Naive B cell (primary cell): Measurements from ENCODE around the gene EFHB. TPM values are rescaled to one million over a fixed set of nuclear protein-coding genes. Genes with fewer than 3 reads are reported as not detected.
"Not testable (repeated sequence)": the region's sequence is repeated elsewhere in the genome, so short reads cannot be mapped to it uniquely, and the experiment has no call there.

ENCODE experiments used
- ATAC-seq, 2 donors: fragments of 150-1000 bp; cut with Tn5 transposase; 2 replicates each; pipeline ENCODE4 v1.10.0; 2021; ENCODE audit warnings: low read depth in 2 of 2, mild to moderate bottlenecking in 2 of 2, moderate library complexity in 2 of 2
- DNase-seq: peaks from one replicate; pipeline ENCODE4 v3.0.0; 2022
- H3K27ac Mint-ChIP-seq, 6 donors: one replicate each; pipeline ENCODE4 v1.8.0; 2020 to 2022; ENCODE audit warnings: mild to moderate bottlenecking in 6 of 6, mixed read lengths in 6 of 6, moderate library complexity in 5 of 6, inconsistent platforms in 2 of 6
- H3K27me3 Mint-ChIP-seq, 3 donors: one replicate each; pipeline ENCODE4 v1.8.0; 2021 to 2022; ENCODE audit warnings: mixed read lengths in 3 of 3, mild to moderate bottlenecking in 1 of 3
- H3K36me3 Mint-ChIP-seq, 2 donors: one replicate each; pipeline ENCODE4 v1.8.0; 2020 to 2022; ENCODE audit warnings: mixed read lengths in 2 of 2, inconsistent platforms in 1 of 2, mild to moderate bottlenecking in 1 of 2
- H3K4me1 Mint-ChIP-seq, 3 donors: one replicate each; pipeline ENCODE4 v1.8.0; 2020 to 2022; ENCODE audit warnings: mixed read lengths in 3 of 3, inconsistent platforms in 1 of 3, mild to moderate bottlenecking in 1 of 3, moderate library complexity in 1 of 3
- H3K4me3 Mint-ChIP-seq, 8 donors: one replicate each; pipeline ENCODE4 v1.8.0; 2020 to 2022; ENCODE audit warnings: mild to moderate bottlenecking in 8 of 8, mixed read lengths in 8 of 8, moderate library complexity in 8 of 8, inconsistent platforms in 2 of 8
- H3K9me3 Mint-ChIP-seq, 7 donors: one replicate each; pipeline ENCODE4 v1.8.0; 2020 to 2022; ENCODE audit warnings: mixed read lengths in 7 of 7, mild to moderate bottlenecking in 5 of 7, inconsistent platforms in 2 of 7, moderate library complexity in 1 of 7
- polyA plus RNA-seq, 6 donors: library from polyadenylated mRNA; unstranded; fragments of 300-500 nt; fragmentation: Illumina TruSeq; gene quantifications; one replicate each; pipeline ENCODE4 v1.2.3, GENCODE V29; 2021; ENCODE audit warnings: low read depth in 6 of 6

EFHB gene
- polyA plus RNA-seq, 6 donors from 2014 or later, result 0.74 to 2.5 (median 1.4) TPM; not detected in 2

DNA sequence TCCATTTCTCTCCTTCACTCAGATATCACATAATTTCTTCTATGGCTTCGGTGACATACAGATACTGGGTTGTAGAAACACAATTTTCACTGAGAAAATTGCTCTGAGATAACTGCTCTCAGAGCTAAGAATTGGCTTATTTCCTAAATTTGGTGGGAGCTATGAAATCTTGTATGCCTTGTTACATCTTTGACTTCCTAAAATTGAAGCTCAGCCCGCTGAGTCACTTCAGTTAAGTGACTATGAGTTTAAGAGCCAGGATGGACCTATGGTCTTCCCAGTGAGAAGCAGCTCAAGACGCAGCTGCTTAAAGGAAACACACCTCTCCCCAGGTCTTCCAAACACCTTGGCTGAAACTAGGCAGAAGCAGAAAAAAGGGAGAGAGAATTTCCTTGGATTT lies 56.4 kb downstream of the EFHB start:
- DNase-seq, result no peak
- no peaks in the 10 kb centered on the region for H3K9me3 Mint-ChIP-seq
- H3K4me3 Mint-ChIP-seq, result no peak overlapping the region
- no peak overlapping the region for H3K27ac Mint-ChIP-seq
- no peaks in the 10 kb centered on the region for H3K4me1 Mint-ChIP-seq
- no peaks in the 10 kb centered on the region for H3K36me3 Mint-ChIP-seq
- H3K27me3 Mint-ChIP-seq, result peaks cover 0 to 15% (median 4%) of the 10 kb centered on the region in 3 donors
- no peak for ATAC-seq

DNA sequence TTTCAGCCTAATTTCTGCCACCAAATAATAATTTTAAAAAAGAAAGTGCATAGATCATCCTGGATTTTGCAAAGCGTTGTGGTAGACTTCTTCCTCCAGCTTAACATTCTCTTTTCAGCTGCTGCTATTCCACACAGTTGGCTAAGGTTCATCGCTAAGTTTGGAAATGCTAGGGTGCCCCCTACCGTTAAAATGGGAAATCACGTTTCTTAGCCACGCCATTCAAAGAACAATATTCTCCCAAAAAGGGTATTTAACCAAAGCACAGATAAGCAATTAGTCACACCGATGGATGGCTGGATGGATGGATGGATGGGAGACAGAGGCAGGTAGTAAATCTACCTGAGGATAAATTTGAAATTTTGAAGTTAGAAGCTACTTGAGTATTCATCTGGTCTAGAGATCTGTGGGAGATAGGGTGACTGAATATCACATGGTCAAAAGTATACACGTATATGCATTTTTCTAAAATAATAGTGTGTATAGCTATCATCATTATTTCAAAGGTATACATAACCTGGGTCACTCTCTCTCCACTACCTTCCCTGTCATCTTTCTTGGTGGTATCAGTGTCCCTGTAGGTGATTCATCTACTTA lies 67.2 kb downstream of the EFHB start:
- Mint-ChIP-seq H3K36me3 (no peaks in the 10 kb centered on the region), H3K27me3 (peaks cover 0 to 6% (median 0%) of the 10 kb centered on the region in 3 donors)
- peak; percentile 56 for DNase-seq

DNA sequence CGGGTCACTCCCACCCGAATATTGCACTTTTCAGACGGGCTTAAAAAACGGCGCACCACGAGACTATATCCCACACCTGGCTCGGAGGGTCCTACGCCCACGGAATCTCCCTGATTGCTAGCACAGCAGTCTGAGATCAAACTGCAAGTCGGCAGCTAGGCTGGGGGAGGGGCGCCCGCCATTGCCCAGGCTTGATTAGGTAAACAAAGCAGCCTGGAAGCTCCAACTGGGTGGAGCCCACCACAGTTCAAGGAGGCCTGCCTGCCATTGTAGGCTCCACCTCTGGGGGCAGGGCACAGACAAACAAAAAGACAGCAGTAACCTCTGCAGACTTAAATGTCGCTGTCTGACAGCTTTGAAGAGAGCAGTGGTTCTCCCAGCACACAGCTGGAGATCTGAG lies 78.7 kb downstream of the EFHB start:
- not testable (repeated sequence) for H3K27me3 Mint-ChIP-seq, H3K4me3 Mint-ChIP-seq, H3K4me1 Mint-ChIP-seq, H3K36me3 Mint-ChIP-seq, DNase-seq, ATAC-seq, H3K27ac Mint-ChIP-seq
- H3K9me3 Mint-ChIP-seq, result peaks cover 4 to 27% (median 8%) of the 10 kb centered on the region in 7 donors

More for the DNA sequence above, 67.2 kb downstream of the EFHB start:
- peak; percentile 50 to 73 for ATAC-seq
- Mint-ChIP-seq H3K4me3 (no peak overlapping the region), H3K4me1 (peaks cover 0 to 4% (median 3%) of the 10 kb centered on the region in 3 donors), H3K27ac (peak overlapping the region in 2 of 6 donors; percentile 3 to 4), H3K9me3 (no peaks in the 10 kb centered on the region)

DNA sequence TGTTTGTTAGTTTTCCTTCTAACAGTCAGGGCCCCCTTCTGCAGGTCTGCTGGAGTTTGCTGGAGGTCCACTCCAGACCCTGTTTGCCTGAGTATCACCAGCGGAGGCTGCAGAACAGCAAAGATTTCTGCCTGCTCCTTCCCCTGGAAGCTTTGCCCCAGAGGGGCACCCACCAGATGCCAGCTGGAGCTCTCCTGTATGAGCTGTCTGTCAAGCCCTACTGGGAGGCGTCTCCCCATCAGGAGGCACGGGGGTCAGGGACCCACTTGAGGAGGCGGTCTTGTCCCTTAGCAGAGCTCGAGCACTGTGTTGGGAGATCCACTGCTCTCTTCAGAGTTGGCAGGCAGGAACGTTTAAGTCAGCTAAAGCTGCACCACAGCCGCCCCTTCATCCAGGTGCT lies 87.4 kb downstream of the EFHB start:
- Mint-ChIP-seq H3K9me3 (peaks cover 5 to 31% (median 22%) of the 10 kb centered on the region in 7 donors), H3K27me3 (peaks cover 4 to 30% (median 26%) of the 10 kb centered on the region in 3 donors), H3K36me3 (peaks cover 10 to 12% of the 10 kb centered on the region in 2 donors)
- not testable (repeated sequence) for H3K27ac Mint-ChIP-seq, H3K4me1 Mint-ChIP-seq, H3K4me3 Mint-ChIP-seq, DNase-seq, ATAC-seq

Other genes starting within 250 kb of the EFHB start
- 10 to 100 TPM; 22.6 to 42.0 (median 35.5) TPM for gene RAB5A, start 12.9 kb upstream of the EFHB start, polyA plus RNA-seq
- gene PP2D1, start 78.0 kb upstream of the EFHB start, polyA plus RNA-seq, result 1 to 10 TPM in 3 of 6 donors, under 1 TPM in 2, not detected in 1; 0.71 to 1.1 (median 1.0) TPM
- 1 to 10 TPM; 3.5 to 9.2 (median 4.9) TPM for gene KAT2B, start 106.2 kb upstream of the EFHB start, polyA plus RNA-seq